ENCODE results near the gene TSPAN12. TPM values are rescaled to one million over a fixed set of nuclear protein-coding genes. Genes with fewer than 3 reads are reported as not detected.

The TSPAN12 gene
- total RNA-seq, 2 donors from 2014 or later: 35.6 to 50.3 TPM

- no peaks in the 10 kb centered on the region for H3K4me1 ChIP-seq (ENCODE audit: control insufficient read depth, insufficient read depth, low read length)
- H3K4me3 ChIP-seq (ENCODE audit: low read length): no peak overlapping the region
These were observed 115.6 kb downstream of the TSPAN12 start for GRCh38 chr7:120742372-120742771.

GRCh38 chr7:120741371-120742042, 116.4 kb downstream of the TSPAN12 start:
- H3K9me3 ChIP-seq (ENCODE audit: control insufficient read depth, low read length): no peaks in the 10 kb centered on the region
- no peaks in the 10 kb centered on the region for H3K27me3 ChIP-seq (ENCODE audit: control insufficient read depth, insufficient read depth, low read length, poor library complexity, severe bottlenecking)
- H3K4me3 ChIP-seq (ENCODE audit: low read length): no peak overlapping the region
- Mint-ChIP-seq H3K27ac (no peak overlapping the region), H3K9me3 (no peaks in the 10 kb centered on the region), H3K4me1 (peaks cover 33% of the 10 kb centered on the region), H3K27me3 (ENCODE audit: insufficient read depth) (no peaks in the 10 kb centered on the region), H3K36me3 (ENCODE audit: low read depth) (peaks cover 6% of the 10 kb centered on the region), H3K4me3 (no peak overlapping the region)
- H3K27ac ChIP-seq (ENCODE audit: low read depth, low read length): no peak overlapping the region
- H3K36me3 ChIP-seq (ENCODE audit: control insufficient read depth, insufficient read depth, low read length): no peaks in the 10 kb centered on the region
- H3K9ac ChIP-seq (ENCODE audit: extremely low read depth, low read length, poor library complexity, severe bottlenecking): no peak overlapping the region
- 67 to 95% methylated on average over 1 to 7 of the region's 7 CpGs for WGBS, 2 experiments (ENCODE audit: insufficient coverage in 1 of 2, insufficient read length in 1 of 2)
- H3K4me1 ChIP-seq (ENCODE audit: control insufficient read depth, insufficient read depth, low read length): no peaks in the 10 kb centered on the region
- TF ChIP-seq CTCF (conservative IDR thresholded peaks at IDR 0.05): no peak
- no peak for DNase-seq

More at GRCh38 chr7:120742372-120742771, 115.6 kb downstream of the TSPAN12 start:
- 41% methylated on average over 5 of the region's 5 CpGs; no CpG with 5 or more reads in 1 of the 2 experiments for WGBS, 2 experiments (ENCODE audit: insufficient coverage in 1 of 2, insufficient read length in 1 of 2)
- Mint-ChIP-seq H3K9me3 (no peaks in the 10 kb centered on the region), H3K27ac (peak overlapping the region; percentile 73), H3K36me3 (ENCODE audit: low read depth) (peaks cover 6% of the 10 kb centered on the region), H3K4me1 (peaks cover 33% of the 10 kb centered on the region), H3K27me3 (ENCODE audit: insufficient read depth) (no peaks in the 10 kb centered on the region), H3K4me3 (no peak overlapping the region)
- H3K36me3 ChIP-seq (ENCODE audit: control insufficient read depth, insufficient read depth, low read length): no peaks in the 10 kb centered on the region
- H3K9me3 ChIP-seq (ENCODE audit: control insufficient read depth, low read length): no peaks in the 10 kb centered on the region
- TF ChIP-seq CTCF (conservative IDR thresholded peaks at IDR 0.05): no peak
- DNase-seq: no peak
- no peak overlapping the region for H3K9ac ChIP-seq (ENCODE audit: extremely low read depth, low read length, poor library complexity, severe bottlenecking)
- H3K27me3 ChIP-seq (ENCODE audit: control insufficient read depth, insufficient read depth, low read length, poor library complexity, severe bottlenecking): no peaks in the 10 kb centered on the region
- peak overlapping the region; percentile 39 for H3K27ac ChIP-seq (ENCODE audit: low read depth, low read length)

GRCh38 chr7:120740348-120740747, 117.6 kb downstream of the TSPAN12 start:
- no peaks in the 10 kb centered on the region for H3K27me3 Mint-ChIP-seq (ENCODE audit: insufficient read depth)
- no peak for DNase-seq
- WGBS, 2 experiments (ENCODE audit: insufficient coverage in 1 of 2, insufficient read length in 1 of 2): 79 to 90% methylated on average over 2 to 3 of the region's 3 CpGs
- H3K4me3 Mint-ChIP-seq: no peak overlapping the region
- H3K36me3 Mint-ChIP-seq (ENCODE audit: low read depth): no peaks in the 10 kb centered on the region
- no peak for TF ChIP-seq CTCF (conservative IDR thresholded peaks at IDR 0.05)
- H3K9ac ChIP-seq (ENCODE audit: extremely low read depth, low read length, poor library complexity, severe bottlenecking): no peak overlapping the region
- H3K27ac ChIP-seq (ENCODE audit: low read depth, low read length): no peak overlapping the region
- no peaks in the 10 kb centered on the region for H3K9me3 ChIP-seq (ENCODE audit: control insufficient read depth, low read length)
- no peak overlapping the region for H3K4me3 ChIP-seq (ENCODE audit: low read length)
- no peaks in the 10 kb centered on the region for H3K4me1 ChIP-seq (ENCODE audit: control insufficient read depth, insufficient read depth, low read length)
- peak overlapping the region; percentile 38 for H3K27ac Mint-ChIP-seq
- no peaks in the 10 kb centered on the region for H3K36me3 ChIP-seq (ENCODE audit: control insufficient read depth, insufficient read depth, low read length)
- peaks cover 33% of the 10 kb centered on the region for H3K4me1 Mint-ChIP-seq
- no peaks in the 10 kb centered on the region for H3K9me3 Mint-ChIP-seq
- no peaks in the 10 kb centered on the region for H3K27me3 ChIP-seq (ENCODE audit: control insufficient read depth, insufficient read depth, low read length, poor library complexity, severe bottlenecking)

All from endodermal cell (in vitro differentiated cells).